H1 (cell line): ENCODE results near the gene CASS4. TPM values are rescaled to one million over a fixed set of nuclear protein-coding genes. Genes with fewer than 3 reads are reported as not detected.

Experiments used
- CTCF ChIA-PET: fragments of 300-600 bp; sonication (Branson Sonifier 250); formaldehyde crosslinking; loops from one replicate; lab custom pipeline; 2021; ENCODE audit not compliant: partially characterized antibody; lab: Charles Lee
- POLR2A ChIA-PET: fragments of 300-600 bp; sonication (Branson Sonifier 250); formaldehyde crosslinking; loops from one replicate; lab custom pipeline; 2021; ENCODE audit warnings: inconsistent platforms; ENCODE audit not compliant: partially characterized antibody; lab: Charles Lee
- DNase-seq, 2 experiments: peaks; one replicate each; pipeline versions ENCODE4 v3.0.0 to v3.0.0-alpha.2; 2010 to 2022; ENCODE audit warnings: low spot score in 2 of 2, low read depth in 1 of 2, mixed read lengths in 1 of 2
- FAIRE-seq: peaks from 2 replicates; lab custom pipeline; 2011; peaks lifted over from hg19 to GRCh38; lab: Jason Lieb, UNC
- H2AFZ ChIP-seq: 2 replicates; pipeline ENCODE4 v1.8.1; 2012; ENCODE audit warnings: low read length, inconsistent platforms
- H2AK5ac ChIP-seq: 2 replicates; pipeline ENCODE4 v1.6.1; 2013; ENCODE audit warnings: low read depth, low read length
- H2BK120ac ChIP-seq: replicated peaks from 2 replicates; pipeline ENCODE3; 2013; ENCODE audit warnings: low read depth, low read length, inconsistent platforms
- H2BK12ac ChIP-seq: 2 replicates; pipeline ENCODE4 v1.6.1; 2013; ENCODE audit warnings: low read depth, low read length
- H2BK15ac ChIP-seq: 2 replicates; pipeline ENCODE4 v1.6.1; 2013; ENCODE audit warnings: low read length
- H2BK20ac ChIP-seq: 2 replicates; pipeline ENCODE4 v1.6.1; 2013; ENCODE audit warnings: low read length
- H2BK5ac ChIP-seq: 2 replicates; pipeline ENCODE4 v1.6.1; 2013; ENCODE audit warnings: low read depth, low read length
- H3K14ac ChIP-seq: 2 replicates; pipeline ENCODE4 v1.6.1; 2013; ENCODE audit warnings: inconsistent platforms; ENCODE audit not compliant: insufficient read length
- H3K18ac ChIP-seq: 2 replicates; pipeline ENCODE4 v1.6.1; 2013; ENCODE audit warnings: low read length; ENCODE audit errors: extremely low read depth
- H3K23ac ChIP-seq: 2 replicates; pipeline ENCODE4 v1.6.1; 2013; ENCODE audit warnings: inconsistent platforms; ENCODE audit not compliant: insufficient read length
- H3K23me2 ChIP-seq: 2 replicates; pipeline ENCODE4 v1.6.1; 2013; ENCODE audit warnings: low read depth, low read length
- H3K27ac ChIP-seq: 2 replicates; pipeline ENCODE4 v1.6.1; 2011; ENCODE audit warnings: low read depth, low read length, inconsistent platforms
- H3K27me3 ChIP-seq, 4 experiments: replicated peaks in 1 of 4; 1 replicate in 1 of 4; 2 replicates in 3 of 4; pipeline versions ENCODE4 v1.6.1 to v1.8.1; 2011 to 2013; ENCODE audit warnings: low read length in 3 of 4, mild to moderate bottlenecking in 3 of 4, inconsistent platforms in 2 of 4, mixed read lengths in 2 of 4, moderate library complexity in 1 of 4; ENCODE audit not compliant: control insufficient read depth in 3 of 4, insufficient read depth in 3 of 4; ENCODE audit errors: extremely low read depth in 1 of 4
- H3K36me3 ChIP-seq, 4 experiments: 2 replicates each; pipeline versions ENCODE4 v1.6.1 to v1.8.1; 2011 to 2013; ENCODE audit warnings: mild to moderate bottlenecking in 4 of 4, low read length in 3 of 4, moderate library complexity in 2 of 4, control low read depth in 1 of 4, inconsistent platforms in 1 of 4; ENCODE audit not compliant: insufficient read depth in 4 of 4, control insufficient read depth in 2 of 4
- H3K4ac ChIP-seq: replicated peaks from 2 replicates; pipeline ENCODE3; 2013; ENCODE audit warnings: low read length, low read depth, mixed read lengths, inconsistent platforms; ENCODE audit not compliant: insufficient read length
- H3K4me1 ChIP-seq, 4 experiments: replicated peaks in 1 of 4; 1 replicate in 1 of 4; 2 replicates in 3 of 4; pipeline versions ENCODE4 v1.6.1 to v1.8.1; 2011 to 2013; ENCODE audit warnings: low read length in 3 of 4, inconsistent platforms in 2 of 4, mixed read lengths in 1 of 4; ENCODE audit not compliant: insufficient read depth in 4 of 4, control insufficient read depth in 3 of 4
- H3K4me2 ChIP-seq, 2 experiments: 2 replicates each; pipeline versions ENCODE4 v1.6.1 to v1.8.1; 2011 to 2013; ENCODE audit warnings: low read depth in 2 of 2, low read length in 2 of 2, control low read depth in 1 of 2, inconsistent platforms in 1 of 2, mild to moderate bottlenecking in 1 of 2; ENCODE audit not compliant: insufficient read depth in 1 of 2
- H3K4me3 ChIP-seq, 4 experiments: fragments of 200-600, 300-600 bp in 1 of 4; sonication (generic), shearing (Covaris generic), sonication (Bioruptor Twin) in 1 of 4; 2 replicates each; pipeline versions ENCODE4 v1.5.1 to v1.8.1; 2011 to 2016; ENCODE audit warnings: low read length in 4 of 4, low read depth in 3 of 4, control low read depth in 2 of 4, inconsistent platforms in 2 of 4, mild to moderate bottlenecking in 2 of 4, mixed read lengths in 1 of 4, moderate library complexity in 1 of 4; ENCODE audit not compliant: insufficient read depth in 2 of 4; ENCODE audit errors: extremely low read depth in 1 of 4
- H3K56ac ChIP-seq: replicated peaks from 2 replicates; pipeline ENCODE3; 2013; ENCODE audit warnings: low read depth, mild to moderate bottlenecking, mixed read lengths, low read length, inconsistent platforms; ENCODE audit not compliant: insufficient read length
- H3K79me1 ChIP-seq: 2 replicates; pipeline ENCODE4 v1.6.1; 2013; ENCODE audit warnings: low read depth, low read length, control low read depth
- H3K79me2 ChIP-seq, 2 experiments: 2 replicates each; pipeline versions ENCODE4 v1.6.1 to v1.8.1; 2012 to 2013; ENCODE audit warnings: low read length in 2 of 2, mild to moderate bottlenecking in 2 of 2, inconsistent platforms in 1 of 2; ENCODE audit not compliant: insufficient read depth in 2 of 2, control insufficient read depth in 1 of 2
- H3K9ac ChIP-seq, 4 experiments: replicated peaks in 1 of 4; 1 replicate in 1 of 4; 2 replicates in 3 of 4; pipeline versions ENCODE4 v1.6.1 to v1.8.1; 2011 to 2013; ENCODE audit warnings: low read depth in 3 of 4, low read length in 3 of 4, control low read depth in 2 of 4, mild to moderate bottlenecking in 2 of 4, moderate library complexity in 2 of 4, inconsistent platforms in 1 of 4; ENCODE audit errors: extremely low read depth in 1 of 4
- H3K9me3 ChIP-seq, 2 experiments: 2 replicates each; pipeline versions ENCODE4 v1.6.1 to v1.8.1; 2012 to 2013; ENCODE audit warnings: mild to moderate bottlenecking in 2 of 2, moderate library complexity in 2 of 2, control low read depth in 1 of 2, inconsistent platforms in 1 of 2, low read depth in 1 of 2, low read length in 1 of 2, mixed read lengths in 1 of 2; ENCODE audit not compliant: insufficient read depth in 2 of 2
- H4K20me1 ChIP-seq, 2 experiments: replicated peaks in 1 of 2; 2 replicates each; pipeline versions ENCODE3 to v1.8.1; 2011 to 2013; ENCODE audit warnings: inconsistent platforms in 2 of 2, low read length in 2 of 2, mild to moderate bottlenecking in 1 of 2; ENCODE audit not compliant: insufficient read depth in 2 of 2, control insufficient read depth in 1 of 2
- H4K5ac ChIP-seq: 2 replicates; pipeline ENCODE4 v1.6.1; 2013; ENCODE audit warnings: low read length, low read depth, mixed read lengths, inconsistent platforms; ENCODE audit not compliant: insufficient read length
- H4K8ac ChIP-seq: 2 replicates; pipeline ENCODE4 v1.8.0; 2013; ENCODE audit warnings: mild to moderate bottlenecking, moderate library complexity, low read length, inconsistent platforms; ENCODE audit not compliant: insufficient read depth; ENCODE audit errors: extremely low read depth
- H4K91ac ChIP-seq: replicated peaks from 2 replicates; pipeline ENCODE3; 2013; ENCODE audit warnings: low read length, mixed read lengths, inconsistent platforms; ENCODE audit not compliant: insufficient read length
- BCL11A ChIP-seq, 2 experiments: IDR thresholded peaks; one replicate each; pipeline ENCODE4 v1.6.1; 2011; ENCODE audit warnings: low read depth in 2 of 2, low read length in 2 of 2, mild to moderate bottlenecking in 2 of 2
- CBX5 ChIP-seq: fragments of 300-800, 300-1000 bp; sonication (generic); IDR thresholded peaks from 2 replicates; pipeline ENCODE4 v1.7.1; 2016; ENCODE audit warnings: antibody characterized with exemption, low read length, low read depth
- CREB1 ChIP-seq: IDR thresholded peaks from 2 replicates; pipeline ENCODE4 v1.6.1; 2012; ENCODE audit warnings: inconsistent platforms
- CTBP2 ChIP-seq: IDR thresholded peaks from 2 replicates; pipeline ENCODE4 v1.7.0; 2011; ENCODE audit warnings: borderline replicate concordance, mild to moderate bottlenecking, moderate library complexity, mixed read lengths, low read length; ENCODE audit not compliant: insufficient read depth, insufficient read length
- GTF2F1 ChIP-seq: IDR thresholded peaks from 2 replicates; pipeline ENCODE4 v1.6.1; 2012; ENCODE audit warnings: low read depth, low read length, improper control_type of control experiment, borderline replicate concordance
- JUN ChIP-seq: IDR thresholded peaks from 2 replicates; pipeline ENCODE4 v1.6.1; 2011; ENCODE audit warnings: low read depth, mild to moderate bottlenecking, improper control_type of control experiment, low read length
- KDM4A ChIP-seq: IDR thresholded peaks from one replicate; pipeline ENCODE4 v1.7.1; 2012; ENCODE audit warnings: low read depth, mild to moderate bottlenecking, moderate library complexity, low read length, inconsistent platforms; ENCODE audit not compliant: severe bottlenecking
- KDM5A ChIP-seq: fragments of 200-600 bp; IDR thresholded peaks from 2 replicates; pipeline ENCODE4 v1.7.1; 2012; ENCODE audit warnings: mild to moderate bottlenecking, low read length, inconsistent platforms, mixed read lengths
- PHF8 ChIP-seq: fragments of 200-600 bp; sonication (generic); conservative IDR thresholded peaks from 2 replicates; pipeline ENCODE4 v1.7.1; 2012; ENCODE audit warnings: low read depth, mild to moderate bottlenecking, inconsistent platforms, low read length, moderate library complexity
- RNF2 ChIP-seq: fragments of 200-900, 300-1000 bp; sonication (generic); IDR thresholded peaks from 2 replicates; pipeline ENCODE4 v1.7.1; 2016; ENCODE audit warnings: borderline replicate concordance, low read depth, mild to moderate bottlenecking, antibody characterized with exemption, low read length; ENCODE audit not compliant: poor library complexity, severe bottlenecking; ENCODE audit errors: missing control alignments
- SIRT6 ChIP-seq: IDR thresholded peaks from one replicate; pipeline ENCODE4 v1.7.1; 2012; ENCODE audit warnings: low read length, inconsistent platforms
- TCF12 ChIP-seq: IDR thresholded peaks from 2 replicates; pipeline ENCODE4 v1.6.1; 2011; ENCODE audit warnings: low read depth, mild to moderate bottlenecking, low read length
- WGBS, 2 experiments: shearing (Covaris generic) in 1 of 2; methylation state at CpG; one replicate each; pipeline versions ENCODE4 v1.1.6 to v1.1.7; 2013 to 2015; ENCODE audit warnings: low lambda C conversion rate in 2 of 2, mixed read lengths in 2 of 2, inconsistent platforms in 1 of 2, low coverage in 1 of 2, missing lambda C conversion rate in 1 of 2; ENCODE audit not compliant: insufficient replicate concordance in 2 of 2, insufficient coverage in 1 of 2, insufficient read length in 1 of 2; ENCODE audit errors: extremely low coverage in 1 of 2, missing lambda C conversion rate in 1 of 2; 5-methylcytosine and 5-hydroxymethylcytosine counted together
- polyA plus RNA-seq, 7 experiments: library from polyadenylated mRNA; depleted of rRNA in 3 of 7; stranded (reverse) in 5 of 7; unstranded in 2 of 7; fragments of >200 nt in 5 of 7; fragments of 200-250 nt in 2 of 7; gene quantifications; 1 replicate in 5 of 7; 2 replicates in 1 of 7; 4 replicates in 1 of 7; pipeline versions ENCODE4 v1.2.1 to v1.2.3, GENCODE V29; 2011 to 2013; ENCODE audit warnings: missing spikeins in 2 of 7, mixed read lengths in 2 of 7
- total RNA-seq: library from RNA; stranded (reverse); fragmentation: NEBNext Ultra II Directional; extraction: Animal tissue kit (Norgen Biotek cat#: 25700); gene quantifications from 2 replicates; pipeline ENCODE4 v1.2.1, GENCODE V29; 2021

CASS4 gene
- total and polyA plus RNA-seq, 2 of the 8 experiments (the other 6 are each of a cell fraction or from before 2014, with no cell fraction given), result not detected

GRCh38 chr20:56392881-56393482, 19.1 kb upstream of the CASS4 start:
- DNase-seq, result no peak
- peak overlapping the region; percentile 88 to 99 (median 98) for H3K4me3 ChIP-seq
- no peak overlapping the region for H2BK12ac ChIP-seq

More at GRCh38 chr20:56392881-56393482, 19.1 kb upstream of the CASS4 start:
- CTCF ChIA-PET, result interaction anchor here (1.2 kb wide), 2 partner anchors 10 to 184 kb away, joined by 3 to 4 read pairs; no protein-coding TSS in a partner anchor
- Histone ChIP-seq H3K14ac (no peak overlapping the region), H3K9ac (peak overlapping the region; percentile 88 to 99 (median 96)), H2BK120ac (no peak overlapping the region), H3K36me3 (peaks cover 23 to 48% (median 43%) of the 10 kb centered on the region in 4 experiments), H3K4me1 (peaks cover 3 to 7% (median 4%) of the 10 kb centered on the region in 4 experiments; a peak in 5 of 7 replicates), H4K20me1 (peaks cover 4 to 8% of the 10 kb centered on the region in 2 experiments), H3K79me1 (peaks cover 10% of the 10 kb centered on the region), H3K56ac (peak overlapping the region; percentile 84), H2BK15ac (no peak overlapping the region), H3K18ac (peak overlapping the region; percentile 42; the same call in 1 of the 2 replicates), H2BK20ac (no peak overlapping the region), H3K4ac (peak overlapping the region; percentile 34), H4K91ac (peak overlapping the region; percentile 67), H3K23me2 (peaks cover 3% of the 10 kb centered on the region), H2BK5ac (peak overlapping the region; percentile 72), H3K9me3 (no peaks in the 10 kb centered on the region), H3K27ac (peak overlapping the region; percentile 92), H2AK5ac (peak overlapping the region; percentile 67; the same call in 1 of the 2 replicates)
- WGBS, 2 experiments, result 6% methylated on average over 18 of the region's 18 CpGs; no CpG with 5 or more reads in 1 of the 2 experiments
- FAIRE-seq, result no peak
- POLR2A ChIA-PET, result interaction anchor here (0.6 to 3.1 kb wide), 7 partner anchors 11 to 675 kb away, joined by 3 to 10 read pairs (median 4); partner anchors contain the start of genes FAM210B and RTF2
- no peak for TF ChIP-seq CREB1
- no peak for TF ChIP-seq SIRT6
- TF ChIP-seq KDM4A, result no peak
- no peak for TF ChIP-seq BCL11A (IDR thresholded peaks at IDR 0.05; ENCODE audit: low read depth in 2 of 2, low read length in 2 of 2)
- TF ChIP-seq CBX5, result no peak
- TF ChIP-seq PHF8, result no peak
- no peak for TF ChIP-seq CTBP2
- TF ChIP-seq TCF12, result no peak
- no peak for TF ChIP-seq GTF2F1
- TF ChIP-seq JUN, result no peak
- no peak for TF ChIP-seq KDM5A
- no peak for TF ChIP-seq RNF2
- TF ChIP-seq, all 59 proteins: peak for 0
- H3K79me2 ChIP-seq, result peaks cover 28 to 73% of the 10 kb centered on the region in 2 experiments
- H3K4me2 ChIP-seq, result peak overlapping the region; percentile 97
- H4K5ac ChIP-seq, result peak overlapping the region; percentile 87
- H2AFZ ChIP-seq, result peak overlapping the region; percentile 38; the same call in 1 of the 2 replicates
- no peaks in the 10 kb centered on the region for H3K27me3 ChIP-seq
- no peak overlapping the region for H3K23ac ChIP-seq
- H4K8ac ChIP-seq, result peak overlapping the region; percentile 77; the same call in 1 of the 2 replicates
